Cardiac muscle cell (in vitro differentiated cells and primary cell): ENCODE measurements around the gene RBM19. TPM values are rescaled to one million over a fixed set of nuclear protein-coding genes. Genes with fewer than 3 reads are reported as not detected.
A peak's percentile ranks its signal among the peaks of the same experiment; 100 is the strongest.
"Not testable (repeated sequence)": the region's sequence is repeated elsewhere in the genome, so short reads cannot be mapped to it uniquely, and the experiment has no call there.

ENCODE experiments used
- DNase-seq, 2 donors: peaks; one replicate each; pipeline versions ENCODE4 v3.0.0 to v3.0.0-alpha.2; 2010 to 2017; ENCODE audit warnings: low read depth in 1 of 2, low spot score in 1 of 2
- H3K27ac ChIP-seq: fragments of 200-600 bp; sonication (generic); 2 replicates; pipeline ENCODE4 v1.5.1; 2016
- H3K27me3 ChIP-seq: fragments of 200-600 bp; sonication (generic); 2 replicates; pipeline ENCODE4 v1.6.0; 2016; ENCODE audit warnings: control low read depth
- H3K36me3 ChIP-seq: fragments of 200-600 bp; sonication (generic); 2 replicates; pipeline ENCODE4 v1.5.1; 2016; ENCODE audit warnings: control low read depth
- H3K4me1 ChIP-seq: fragments of 200-600 bp; sonication (generic); 2 replicates; pipeline ENCODE4 v1.8.1; 2017; ENCODE audit warnings: low read depth, mild to moderate bottlenecking, mixed run types
- H3K4me3 ChIP-seq: fragments of 200-600 bp; sonication (generic); 2 replicates; pipeline ENCODE4 v1.5.1; 2016; ENCODE audit warnings: mild to moderate bottlenecking
- H3K9me3 ChIP-seq: fragments of 200-600 bp; sonication (generic); 2 replicates; pipeline ENCODE4 v1.5.1; 2017; ENCODE audit warnings: low read depth, mild to moderate bottlenecking, control low read depth
- polyA plus RNA-seq: library from polyadenylated mRNA; unstranded; fragments of >200 nt; fragmentation: Nextera tagmentation; extraction: Ambion mirVana; gene quantifications from 2 replicates; pipeline ENCODE4 v1.2.1, GENCODE V29; 2016
- total RNA-seq: library from RNA; depleted of rRNA; stranded (reverse); fragments of >200 nt; gene quantifications from 2 replicates; pipeline ENCODE4 v1.2.3, GENCODE V29; 2016
- TF ChIP-seq, protein P1 (sequence below): IDR thresholded peaks from 2 replicates; pipeline ENCODE4 v1.5.1; 2012; ENCODE audit warnings: low read depth, mild to moderate bottlenecking, low read length

RBM19 gene
- total and polyA plus RNA-seq, 2 experiments from 2014 or later, result 28.1 to 31.0 TPM

DNA sequence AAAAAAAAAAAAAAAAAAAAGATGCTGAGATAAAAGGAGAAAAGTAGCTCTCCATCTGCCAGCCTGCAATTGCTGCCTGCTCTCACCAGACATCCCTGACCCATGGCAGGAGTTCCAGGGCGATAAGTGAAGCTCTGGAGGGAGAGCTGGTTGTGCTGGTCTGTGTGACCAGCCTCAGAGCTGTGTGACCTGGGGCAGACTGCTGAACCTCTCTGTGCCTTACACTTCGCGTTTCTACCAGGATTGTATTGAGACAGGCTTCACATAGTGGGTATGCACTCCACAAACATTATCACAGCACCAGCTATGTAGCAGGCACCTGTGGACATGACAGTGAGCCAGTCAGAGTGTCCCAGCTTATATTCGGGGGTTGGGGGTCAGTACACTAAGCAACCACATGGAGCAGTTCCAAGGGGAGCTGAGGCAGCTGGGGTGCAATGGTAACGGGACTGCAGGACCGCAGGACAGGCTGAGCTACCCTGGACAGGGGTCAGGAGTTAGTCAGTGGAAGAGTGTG lies 57.5 kb downstream of the RBM19 start:
- Histone ChIP-seq H3K4me3 (no peak overlapping the region), H3K27ac (no peak overlapping the region), H3K4me1 (no peaks in the 10 kb centered on the region), H3K36me3 (no peaks in the 10 kb centered on the region), H3K27me3 (no peaks in the 10 kb centered on the region), H3K9me3 (no peaks in the 10 kb centered on the region)
- TF ChIP-seq, protein P1, sequence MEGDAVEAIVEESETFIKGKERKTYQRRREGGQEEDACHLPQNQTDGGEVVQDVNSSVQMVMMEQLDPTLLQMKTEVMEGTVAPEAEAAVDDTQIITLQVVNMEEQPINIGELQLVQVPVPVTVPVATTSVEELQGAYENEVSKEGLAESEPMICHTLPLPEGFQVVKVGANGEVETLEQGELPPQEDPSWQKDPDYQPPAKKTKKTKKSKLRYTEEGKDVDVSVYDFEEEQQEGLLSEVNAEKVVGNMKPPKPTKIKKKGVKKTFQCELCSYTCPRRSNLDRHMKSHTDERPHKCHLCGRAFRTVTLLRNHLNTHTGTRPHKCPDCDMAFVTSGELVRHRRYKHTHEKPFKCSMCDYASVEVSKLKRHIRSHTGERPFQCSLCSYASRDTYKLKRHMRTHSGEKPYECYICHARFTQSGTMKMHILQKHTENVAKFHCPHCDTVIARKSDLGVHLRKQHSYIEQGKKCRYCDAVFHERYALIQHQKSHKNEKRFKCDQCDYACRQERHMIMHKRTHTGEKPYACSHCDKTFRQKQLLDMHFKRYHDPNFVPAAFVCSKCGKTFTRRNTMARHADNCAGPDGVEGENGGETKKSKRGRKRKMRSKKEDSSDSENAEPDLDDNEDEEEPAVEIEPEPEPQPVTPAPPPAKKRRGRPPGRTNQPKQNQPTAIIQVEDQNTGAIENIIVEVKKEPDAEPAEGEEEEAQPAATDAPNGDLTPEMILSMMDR, result no peak
- DNase-seq, result no peak

DNA sequence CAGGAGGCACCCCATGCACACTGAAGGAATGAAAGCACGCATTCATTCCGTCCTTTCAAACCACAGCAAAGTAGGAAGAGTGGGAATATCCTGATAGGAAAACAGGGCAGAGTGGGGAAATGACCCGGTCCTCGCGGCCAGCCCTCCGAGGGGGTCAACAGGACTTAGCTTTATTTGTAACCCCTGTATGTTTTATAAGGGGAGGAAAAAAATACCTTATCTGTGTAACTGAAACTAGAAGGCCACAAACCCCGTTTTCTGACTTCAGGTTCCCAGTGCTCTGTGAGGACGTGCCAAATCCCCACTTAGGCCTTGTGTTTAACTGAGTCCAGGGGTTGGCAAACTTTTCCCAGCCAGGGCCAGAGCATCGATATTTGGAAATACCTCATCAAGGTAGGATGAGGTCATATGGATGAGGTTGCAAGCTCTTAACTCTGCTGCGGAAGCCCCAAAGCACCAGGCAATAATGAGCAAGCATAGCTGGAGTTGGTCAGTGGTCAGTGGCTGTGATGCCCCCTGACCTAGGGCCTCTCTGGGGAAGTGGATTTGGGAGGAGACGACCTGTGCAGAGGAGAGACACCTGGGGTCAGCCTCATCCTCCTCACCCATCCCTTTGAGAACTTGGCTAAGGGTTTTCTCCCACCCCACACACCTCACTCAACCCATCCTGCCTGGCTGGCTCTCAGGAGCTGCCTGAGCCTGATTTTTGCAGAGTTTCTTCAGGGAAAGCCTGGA lies 58.5 kb downstream of the RBM19 start:
- H3K36me3 ChIP-seq, result no peaks in the 10 kb centered on the region

DNA sequence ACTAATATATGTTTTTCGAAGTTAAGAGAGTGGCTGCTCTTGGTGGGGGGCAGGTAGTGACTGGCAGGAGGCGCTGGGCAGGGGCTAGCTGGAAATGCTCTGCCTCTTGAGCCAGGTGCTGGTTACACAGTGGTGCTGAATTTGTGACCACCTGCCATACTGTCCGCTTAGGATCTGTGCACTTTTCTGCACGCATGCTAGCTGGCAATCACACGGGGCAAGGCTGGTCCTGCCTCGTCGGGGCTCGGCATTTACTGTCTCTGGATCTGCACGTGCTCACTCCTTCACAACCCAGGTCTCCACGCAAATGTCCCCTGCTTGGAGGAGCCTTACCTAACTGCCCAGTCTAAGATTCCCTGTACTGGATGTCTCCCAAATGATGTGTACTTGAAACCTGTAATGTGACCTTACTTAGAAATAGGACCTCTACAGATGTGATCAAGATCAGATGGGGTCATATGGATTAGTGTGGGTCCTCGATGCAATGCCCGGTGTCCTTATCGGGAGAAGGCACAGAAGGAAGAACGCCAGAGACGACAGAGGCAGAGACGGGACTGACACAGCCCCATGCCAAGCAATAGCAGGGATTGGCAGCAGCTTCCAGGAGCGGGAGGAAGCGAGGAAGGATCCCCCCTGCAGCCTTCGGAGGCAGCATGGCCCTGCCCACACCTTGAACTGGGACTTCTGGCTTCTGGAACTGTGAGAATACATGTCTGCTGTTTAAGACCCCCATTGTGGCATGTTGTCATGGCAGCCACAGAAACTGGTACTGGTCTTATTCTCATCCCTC lies 59.5 kb downstream of the RBM19 start:
- H3K4me1 ChIP-seq, result no peaks in the 10 kb centered on the region
- H3K36me3 ChIP-seq, result no peaks in the 10 kb centered on the region
- H3K9me3 ChIP-seq, result no peaks in the 10 kb centered on the region
- TF ChIP-seq, protein P1, result no peak
- H3K27me3 ChIP-seq, result no peaks in the 10 kb centered on the region
- H3K27ac ChIP-seq, result no peak overlapping the region
- H3K4me3 ChIP-seq, result no peak overlapping the region
- no peak for DNase-seq

More for the DNA sequence above, 58.5 kb downstream of the RBM19 start:
- no peak overlapping the region for H3K4me3 ChIP-seq
- no peaks in the 10 kb centered on the region for H3K4me1 ChIP-seq
- TF ChIP-seq, protein P1, result no peak
- H3K27me3 ChIP-seq, result no peaks in the 10 kb centered on the region
- no peaks in the 10 kb centered on the region for H3K9me3 ChIP-seq
- DNase-seq, result no peak
- H3K27ac ChIP-seq, result no peak overlapping the region

DNA sequence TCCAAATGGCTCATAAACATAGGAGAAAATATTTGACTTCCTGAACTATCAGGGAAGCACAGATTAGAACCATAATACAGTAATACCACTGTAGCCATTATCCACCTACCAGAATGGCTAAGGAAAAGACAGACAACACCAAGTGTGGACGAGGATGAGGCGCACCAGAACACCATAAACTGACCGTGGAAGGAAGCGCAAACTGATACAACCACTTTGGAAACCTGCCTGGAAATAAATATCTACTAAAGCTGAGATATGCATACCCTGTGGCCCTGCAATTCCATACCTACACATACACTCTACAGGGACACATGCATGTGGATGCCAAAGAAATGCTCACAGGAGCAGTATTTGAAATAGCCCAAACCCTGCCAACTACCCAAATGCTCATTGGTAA lies 60.3 kb downstream of the RBM19 start:
- no peak overlapping the region for H3K4me3 ChIP-seq
- H3K36me3 ChIP-seq, result no peaks in the 10 kb centered on the region
- DNase-seq, result no peak
- no peaks in the 10 kb centered on the region for H3K9me3 ChIP-seq
- TF ChIP-seq, protein P1, result no peak
- no peaks in the 10 kb centered on the region for H3K4me1 ChIP-seq
- H3K27ac ChIP-seq, result no peak overlapping the region
- no peaks in the 10 kb centered on the region for H3K27me3 ChIP-seq

DNA sequence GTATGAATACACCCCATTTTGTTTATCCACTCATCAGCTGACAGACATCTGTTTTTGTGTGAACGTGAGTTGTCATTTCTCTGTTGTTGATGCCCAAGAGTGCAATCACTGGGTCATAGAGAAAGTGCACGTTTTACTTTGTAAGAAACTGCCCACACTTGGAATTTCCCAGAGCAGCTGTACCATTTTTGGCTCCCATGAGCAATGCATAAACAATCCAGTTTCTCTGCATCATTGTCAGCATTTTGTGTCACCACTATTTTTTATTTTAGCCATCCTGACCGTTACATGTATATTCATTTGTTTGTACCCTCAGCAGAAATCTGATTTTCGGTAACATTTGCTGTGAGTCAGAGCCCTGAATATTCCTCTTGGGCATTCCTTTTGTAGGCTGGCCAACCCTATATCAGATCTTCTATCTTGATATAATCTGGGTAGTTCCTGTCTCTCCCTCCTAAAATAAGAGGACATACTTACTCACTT lies 62.7 kb downstream of the RBM19 start:
- peak in 1 of 2 donors; percentile 34 for DNase-seq
- no peak overlapping the region for H3K4me3 ChIP-seq
- H3K27ac ChIP-seq, result no peak overlapping the region
- no peaks in the 10 kb centered on the region for H3K9me3 ChIP-seq
- H3K36me3 ChIP-seq, result no peaks in the 10 kb centered on the region
- TF ChIP-seq, protein P1, result no peak
- no peaks in the 10 kb centered on the region for H3K4me1 ChIP-seq
- no peaks in the 10 kb centered on the region for H3K27me3 ChIP-seq

DNA sequence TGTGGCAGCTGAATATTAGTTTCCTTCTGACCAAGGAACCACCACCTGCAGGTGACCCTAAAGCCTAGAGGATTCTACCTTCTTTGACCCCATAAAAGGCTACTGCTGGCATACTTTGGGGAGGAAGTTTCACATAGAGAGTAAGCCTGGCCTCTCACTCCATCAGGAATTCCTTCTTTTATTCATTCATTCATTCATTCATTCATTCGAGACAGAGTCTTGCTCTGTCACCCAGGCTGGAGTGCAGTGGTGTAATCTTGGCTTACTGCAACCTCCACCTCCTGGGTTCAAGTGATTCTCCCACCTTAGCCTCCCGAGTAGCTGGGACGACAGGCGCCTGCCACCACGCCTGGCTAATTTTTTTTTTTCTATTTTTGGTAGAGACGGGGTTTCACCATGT lies 64.8 kb downstream of the RBM19 start:
- not testable (repeated sequence) for H3K4me1 ChIP-seq, H3K27ac ChIP-seq, DNase-seq, H3K4me3 ChIP-seq, H3K36me3 ChIP-seq, H3K27me3 ChIP-seq, H3K9me3 ChIP-seq
